Activated CD4-positive, alpha-beta T cell treated with anti-CD3 and anti-CD28 coated beads, Interleukin-2, amount 10 ng/mL, durations not matched to agents 7 days and 5 days (primary cell): Measurements from ENCODE around the gene GORASP2. TPM values are rescaled to one million over a fixed set of nuclear protein-coding genes. Genes with fewer than 3 reads are reported as not detected.

ENCODE experiments used
- CTCF ChIA-PET: fragments of 350-600 bp; sonication (Branson Sonifier 250); formaldehyde crosslinking; loops from one replicate; lab custom pipeline; 2021; ENCODE audit warnings: antibody characterized with exemption; lab: Charles Lee
- POLR2A ChIA-PET: fragments of 350-600 bp; sonication (Branson Sonifier 250); formaldehyde crosslinking; loops from one replicate; lab custom pipeline; 2021; ENCODE audit warnings: antibody characterized with exemption; lab: Charles Lee
- DNase-seq: peaks from one replicate; pipeline ENCODE4 v3.0.0-alpha.2; 2020
- H3K27ac Mint-ChIP-seq: one replicate; pipeline ENCODE4 v1.8.0; 2021; ENCODE audit warnings: mild to moderate bottlenecking, moderate library complexity, mixed read lengths
- H3K27me3 Mint-ChIP-seq: one replicate; pipeline ENCODE4 v1.8.0; 2021; ENCODE audit warnings: mixed read lengths
- H3K36me3 Mint-ChIP-seq: one replicate; pipeline ENCODE4 v1.8.0; 2021; ENCODE audit warnings: low read depth, mixed read lengths
- H3K4me1 Mint-ChIP-seq: one replicate; pipeline ENCODE4 v1.8.0; 2021; ENCODE audit warnings: mixed read lengths
- H3K4me3 Mint-ChIP-seq: one replicate; pipeline ENCODE4 v1.8.0; 2021; ENCODE audit warnings: mild to moderate bottlenecking, moderate library complexity, mixed read lengths
- H3K9me3 Mint-ChIP-seq: one replicate; pipeline ENCODE4 v1.8.0; 2021; ENCODE audit warnings: mixed read lengths
- total RNA-seq, 2 experiments: library from RNA; stranded (reverse); gene quantifications; one replicate each; pipeline ENCODE4 v1.2.3, GENCODE V29; 2021

The GORASP2 gene
- total RNA-seq, 2 experiments from 2014 or later: 58.7 to 62.0 TPM

GRCh38 chr2:170991398-170992182, 62.5 kb downstream of the GORASP2 start:
- no peak overlapping the region for H3K4me3 Mint-ChIP-seq
- no peaks in the 10 kb centered on the region for H3K27me3 Mint-ChIP-seq
- ChIA-PET CTCF (no interaction called here), POLR2A (no interaction called here)
- H3K9me3 Mint-ChIP-seq: no peaks in the 10 kb centered on the region
- peaks cover 7% of the 10 kb centered on the region for H3K4me1 Mint-ChIP-seq
- peaks cover 53% of the 10 kb centered on the region for H3K36me3 Mint-ChIP-seq
- DNase-seq: no peak
- H3K27ac Mint-ChIP-seq: no peak overlapping the region

- DNase-seq: no peak
- CTCF ChIA-PET: no interaction called here
- H3K9me3 Mint-ChIP-seq: no peaks in the 10 kb centered on the region
- no peak overlapping the region for H3K4me3 Mint-ChIP-seq
- H3K27ac Mint-ChIP-seq: no peak overlapping the region
- POLR2A ChIA-PET: no interaction called here
- no peaks in the 10 kb centered on the region for H3K27me3 Mint-ChIP-seq
- peaks cover 3% of the 10 kb centered on the region for H3K4me1 Mint-ChIP-seq
- H3K36me3 Mint-ChIP-seq: peaks cover 57% of the 10 kb centered on the region
Observed at GRCh38 chr2:170996316-170996715, 67.3 kb downstream of the GORASP2 start.

- Mint-ChIP-seq H3K4me1 (no peaks in the 10 kb centered on the region), H3K9me3 (no peaks in the 10 kb centered on the region), H3K4me3 (no peak overlapping the region), H3K27ac (no peak overlapping the region), H3K27me3 (no peaks in the 10 kb centered on the region), H3K36me3 (peaks cover 50% of the 10 kb centered on the region)
- ChIA-PET POLR2A (no interaction called here), CTCF (no interaction called here)
- no peak for DNase-seq
Observed at GRCh38 chr2:170997893-170998597, 69.0 kb downstream of the GORASP2 start.

- Mint-ChIP-seq H3K4me1 (peaks cover 3% of the 10 kb centered on the region), H3K4me3 (no peak overlapping the region), H3K36me3 (peaks cover 50% of the 10 kb centered on the region), H3K27ac (no peak overlapping the region), H3K9me3 (no peaks in the 10 kb centered on the region), H3K27me3 (no peaks in the 10 kb centered on the region)
- DNase-seq: no peak
- ChIA-PET POLR2A (no interaction called here), CTCF (no interaction called here)
Observed at GRCh38 chr2:170999654-171000053, 70.6 kb downstream of the GORASP2 start.

GRCh38 chr2:171004363-171004762, 75.3 kb downstream of the GORASP2 start:
- Mint-ChIP-seq H3K27ac (no peak overlapping the region), H3K9me3 (no peaks in the 10 kb centered on the region), H3K4me1 (peaks cover 3% of the 10 kb centered on the region), H3K27me3 (no peaks in the 10 kb centered on the region), H3K36me3 (peaks cover 58% of the 10 kb centered on the region), H3K4me3 (no peak overlapping the region)
- no peak for DNase-seq
- ChIA-PET CTCF (interaction anchor here (1.4 to 1.6 kb wide), 2 partner anchors 12 to 27 kb away, joined by 3 to 4 read pairs; no protein-coding TSS in a partner anchor), POLR2A (no interaction called here)

GRCh38 chr2:171004833-171005232, 75.8 kb downstream of the GORASP2 start:
- no peak overlapping the region for H3K4me3 Mint-ChIP-seq
- no peaks in the 10 kb centered on the region for H3K27me3 Mint-ChIP-seq
- no peak for DNase-seq
- H3K36me3 Mint-ChIP-seq: peaks cover 61% of the 10 kb centered on the region
- CTCF ChIA-PET: interaction anchor here (1.4 kb wide), 1 partner anchor 12 kb away, joined by 4 read pairs; no protein-coding TSS in a partner anchor
- POLR2A ChIA-PET: no interaction called here
- peaks cover 3% of the 10 kb centered on the region for H3K4me1 Mint-ChIP-seq
- H3K9me3 Mint-ChIP-seq: no peaks in the 10 kb centered on the region
- no peak overlapping the region for H3K27ac Mint-ChIP-seq

GRCh38 chr2:171008550-171009205, 79.6 kb downstream of the GORASP2 start:
- H3K4me1 Mint-ChIP-seq: no peaks in the 10 kb centered on the region
- DNase-seq: no peak
- no peak overlapping the region for H3K4me3 Mint-ChIP-seq
- ChIA-PET CTCF (no interaction called here), POLR2A (no interaction called here)
- peaks cover 55% of the 10 kb centered on the region for H3K36me3 Mint-ChIP-seq
- no peak overlapping the region for H3K27ac Mint-ChIP-seq
- H3K27me3 Mint-ChIP-seq: no peaks in the 10 kb centered on the region
- H3K9me3 Mint-ChIP-seq: no peaks in the 10 kb centered on the region

GRCh38 chr2:171009386-171009785, 80.3 kb downstream of the GORASP2 start:
- POLR2A ChIA-PET: no interaction called here
- Mint-ChIP-seq H3K27ac (no peak overlapping the region), H3K36me3 (peaks cover 57% of the 10 kb centered on the region), H3K27me3 (no peaks in the 10 kb centered on the region), H3K4me1 (no peaks in the 10 kb centered on the region), H3K4me3 (no peak overlapping the region), H3K9me3 (no peaks in the 10 kb centered on the region)
- no peak for DNase-seq
- CTCF ChIA-PET: interaction anchor here (1.0 kb wide), 1 partner anchor 407 kb away, joined by 3 read pairs; no protein-coding TSS in a partner anchor

- Mint-ChIP-seq H3K9me3 (no peaks in the 10 kb centered on the region), H3K27ac (no peak overlapping the region), H3K36me3 (peaks cover 35% of the 10 kb centered on the region), H3K4me1 (peaks cover 7% of the 10 kb centered on the region), H3K4me3 (no peak overlapping the region), H3K27me3 (no peaks in the 10 kb centered on the region)
- no peak for DNase-seq
- ChIA-PET CTCF (interaction anchor here (0.6 to 0.9 kb wide), 3 partner anchors 24 to 1457 kb away, joined by 3 read pairs; no protein-coding TSS in a partner anchor), POLR2A (no interaction called here)
Observed at GRCh38 chr2:171013851-171014250, 84.8 kb downstream of the GORASP2 start.

- H3K36me3 Mint-ChIP-seq: peaks cover 30% of the 10 kb centered on the region
- no peak overlapping the region for H3K4me3 Mint-ChIP-seq
- ChIA-PET CTCF (interaction anchor here (0.6 to 1.2 kb wide), 4 partner anchors 12 to 1402 kb away, joined by 3 to 6 read pairs (median 4); no protein-coding TSS in a partner anchor), POLR2A (no interaction called here)
- no peaks in the 10 kb centered on the region for H3K27me3 Mint-ChIP-seq
- no peaks in the 10 kb centered on the region for H3K9me3 Mint-ChIP-seq
- peaks cover 16% of the 10 kb centered on the region for H3K4me1 Mint-ChIP-seq
- no peak for DNase-seq
- no peak overlapping the region for H3K27ac Mint-ChIP-seq
Observed at GRCh38 chr2:171016125-171016524, 87.1 kb downstream of the GORASP2 start.
